HepG2 (cell line): ENCODE results near the gene TUBA8. TPM values are rescaled to one million over a fixed set of nuclear protein-coding genes. Genes with fewer than 3 reads are reported as not detected.

ENCODE experiments used
- ATAC-seq: fragments of 200-7000 bp; cut with Tn5 transposase; 3 replicates; pipeline ENCODE4 v1.9.1; 2020; ENCODE audit warnings: mild to moderate bottlenecking, moderate library complexity
- BruUV-seq: library from RNA; stranded (reverse); fragments of 400-500 nt; replicated peaks from 2 replicates; lab custom pipeline; 2021; lab: Mats Ljungman, UMichigan
- CTCF ChIA-PET: fragments of 300-600 bp; formaldehyde crosslinking; extraction: SDS; loops from one replicate; lab custom pipeline; 2021; ENCODE audit warnings: low total read pairs, inconsistent platforms, low intra/inter-chr PET ratio; lab: Yijun Ruan, JAX
- POLR2A ChIA-PET: fragments of 350-600 bp; sonication (Branson Sonifier 250); formaldehyde crosslinking; loops from one replicate; lab custom pipeline; 2020; ENCODE audit warnings: antibody characterized with exemption, inconsistent platforms; lab: Yijun Ruan, JAX
- DNase-seq: peaks from one replicate; pipeline ENCODE4 v3.0.0-alpha.2; 2015; ENCODE audit warnings: low spot score
- FAIRE-seq: peaks from 3 replicates; lab custom pipeline; 2011; peaks lifted over from hg19 to GRCh38; lab: Jason Lieb, UNC
- H2AFZ ChIP-seq: one replicate; pipeline ENCODE4 v1.6.1; 2011; ENCODE audit warnings: low read length, inconsistent platforms
- H3K27ac ChIP-seq: fragments of 300-600 bp; 3 replicates; pipeline ENCODE4 v1.8.0; 2011; ENCODE audit warnings: mixed run types, mild to moderate bottlenecking, mixed read lengths, low read length, inconsistent platforms; ENCODE audit not compliant: insufficient read depth; ENCODE audit errors: extremely low read length
- H3K27me3 ChIP-seq, 2 experiments: fragments of 200-600 bp in 1 of 2; 2 replicates in 1 of 2; 3 replicates in 1 of 2; pipeline versions ENCODE4 v1.6.0 to v1.8.0; 2011; ENCODE audit warnings: low read length in 2 of 2, mild to moderate bottlenecking in 2 of 2, moderate library complexity in 2 of 2, inconsistent platforms in 1 of 2; ENCODE audit not compliant: insufficient read depth in 2 of 2, control insufficient read depth in 1 of 2
- H3K36me3 ChIP-seq, 2 experiments: fragments of 200-600 bp in 1 of 2; replicated peaks in 1 of 2; 2 replicates in 1 of 2; 3 replicates in 1 of 2; pipeline versions ENCODE4 v1.5.1 to v1.8.0; 2011; ENCODE audit warnings: low read length in 2 of 2, inconsistent platforms in 1 of 2; ENCODE audit not compliant: insufficient read depth in 2 of 2, control insufficient read depth in 1 of 2
- H3K4me1 ChIP-seq: 2 replicates; pipeline ENCODE4 v1.5.1; 2012; ENCODE audit warnings: low read length, inconsistent platforms; ENCODE audit not compliant: insufficient read depth
- H3K4me2 ChIP-seq: 2 replicates; pipeline ENCODE4 v1.6.0; 2011; ENCODE audit warnings: low read depth, low read length, inconsistent platforms
- H3K4me3 ChIP-seq, 3 experiments: fragments of 200-600 bp in 1 of 3; sonication (generic), shearing (Covaris generic) in 1 of 3; replicated peaks in 1 of 3; 2 replicates each; pipeline ENCODE4 v1.5.1; 2011 to 2016; ENCODE audit warnings: low read length in 3 of 3, inconsistent platforms in 2 of 3, low read depth in 2 of 3, mild to moderate bottlenecking in 2 of 3, control low read depth in 1 of 3, mixed read lengths in 1 of 3; ENCODE audit not compliant: insufficient read depth in 1 of 3
- H3K79me2 ChIP-seq: one replicate; pipeline ENCODE4 v1.6.1; 2011; ENCODE audit warnings: low read length, inconsistent platforms; ENCODE audit not compliant: insufficient read depth
- H3K9ac ChIP-seq: 2 replicates; pipeline ENCODE4 v1.6.0; 2011; ENCODE audit warnings: mild to moderate bottlenecking, low read depth, low read length, inconsistent platforms; ENCODE audit not compliant: insufficient read depth
- H3K9me3 ChIP-seq: 2 replicates; pipeline ENCODE4 v1.5.1; 2012; ENCODE audit warnings: mild to moderate bottlenecking, low read length
- H4K20me1 ChIP-seq: 2 replicates; pipeline ENCODE4 v1.6.0; 2011; ENCODE audit warnings: inconsistent platforms, mild to moderate bottlenecking, low read length, moderate library complexity; ENCODE audit not compliant: insufficient read depth
- ATF4 ChIP-seq, 2 experiments: fragments of 450-650 bp in 1 of 2; sonication (generic) in 1 of 2; formaldehyde crosslinking; IDR thresholded peaks; 2 replicates each; pipeline versions ENCODE4 v1.5.0 to v1.8.0; 2020 to 2022; ENCODE audit warnings: mild to moderate bottlenecking in 1 of 2, missing genetic modification reagents in 1 of 2
- ATF5 ChIP-seq: sonication (generic); formaldehyde crosslinking; IDR thresholded peaks from 2 replicates; pipeline ENCODE4 v1.4.0; 2020; ENCODE audit warnings: mild to moderate bottlenecking, low read depth, missing genetic modification reagents
- HNF4G ChIP-seq, 2 experiments: sonication (generic) in 1 of 2; formaldehyde crosslinking in 1 of 2; IDR thresholded peaks; 2 replicates each; pipeline versions ENCODE4 v1.4.0 to v1.6.1; 2011 to 2020; ENCODE audit warnings: borderline replicate concordance in 2 of 2, low read depth in 2 of 2, mild to moderate bottlenecking in 2 of 2, low read length in 1 of 2, missing genetic modification reagents in 1 of 2, moderate library complexity in 1 of 2
- RELA ChIP-seq: sonication (generic); formaldehyde crosslinking; IDR thresholded peaks from 2 replicates; pipeline ENCODE4 v1.4.0; 2020; ENCODE audit warnings: missing genetic modification reagents
- SOX6 ChIP-seq, 2 experiments: fragments of 450-650 bp in 1 of 2; sonication (generic) in 1 of 2; formaldehyde crosslinking in 1 of 2; IDR thresholded peaks; 2 replicates each; pipeline versions ENCODE4 v1.4.0 to v1.6.1; 2017 to 2020; ENCODE audit warnings: antibody characterized with exemption in 1 of 2, mild to moderate bottlenecking in 1 of 2, missing genetic modification reagents in 1 of 2
- YEATS2 ChIP-seq: sonication (generic); formaldehyde crosslinking; IDR thresholded peaks from 2 replicates; pipeline ENCODE4 v1.4.0; 2020; ENCODE audit warnings: missing genetic modification reagents, borderline replicate concordance
- ZNF326 ChIP-seq: sonication (generic); formaldehyde crosslinking; IDR thresholded peaks from 2 replicates; pipeline ENCODE4 v1.4.0; 2020; ENCODE audit warnings: missing genetic modification reagents, borderline replicate concordance
- ZNF543 ChIP-seq: sonication (generic); formaldehyde crosslinking; IDR thresholded peaks from 2 replicates; pipeline ENCODE4 v1.4.0; 2020; ENCODE audit warnings: mild to moderate bottlenecking, missing genetic modification reagents
- ZNF549 ChIP-seq: sonication (generic); formaldehyde crosslinking; IDR thresholded peaks from 2 replicates; pipeline ENCODE4 v1.5.0; 2020; ENCODE audit warnings: missing genetic modification reagents
- ZNF784 ChIP-seq: sonication (generic); formaldehyde crosslinking; IDR thresholded peaks from 2 replicates; pipeline ENCODE4 v1.5.1; 2020; ENCODE audit warnings: missing genetic modification reagents, mild to moderate bottlenecking, borderline replicate concordance
- WGBS: methylation state at CpG from one replicate; pipeline ENCODE4 v1.1.6; 2017; ENCODE audit warnings: low lambda C conversion rate; 5-methylcytosine and 5-hydroxymethylcytosine counted together
- in situ Hi-C: cut with HindIII; loops from 2 replicates; pipeline ENCODE4 v1.10.0; 2017; ENCODE audit warnings: low pct_unique_long_range_greater_than_20kb; ENCODE audit not compliant: extremely low pct_ligation_motif_present
- intact Hi-C: fragments of 100-400 bp; cut with micrococcal nuclease; formaldehyde crosslinking; loops from one replicate; pipeline ENCODE4 v1.10.0; 2022; ENCODE audit not compliant: unreplicated experiment
- polyA plus RNA-seq, 8 experiments: library from polyadenylated mRNA; depleted of rRNA in 3 of 8; stranded (reverse) in 7 of 8; unstranded in 1 of 8; fragments of >200 nt; fragmentation: Illumina TruSeq in 4 of 8; extraction: Trizol in 4 of 8; gene quantifications; 2 replicates each; pipeline versions ENCODE4 v1.2.1 to v1.2.3, GENCODE V29; 2011 to 2016; ENCODE audit warnings: low read depth in 4 of 8, missing spikeins in 1 of 8, mixed read lengths in 1 of 8; ENCODE audit not compliant: insufficient read depth in 1 of 8
- total RNA-seq, 5 experiments: library from RNA; depleted of rRNA; stranded (reverse); fragments of >200 nt; fragmentation: Illumina TruSeq; extraction: Trizol; gene quantifications; 2 replicates each; pipeline ENCODE4 v1.2.3, GENCODE V29; 2016; ENCODE audit warnings: low read depth in 1 of 5

TUBA8 gene
- total and polyA plus RNA-seq, 2 of the 13 experiments (the other 11 are each of a cell fraction or from before 2014, with no cell fraction given) = 0.35 to 0.69 TPM

DNA sequence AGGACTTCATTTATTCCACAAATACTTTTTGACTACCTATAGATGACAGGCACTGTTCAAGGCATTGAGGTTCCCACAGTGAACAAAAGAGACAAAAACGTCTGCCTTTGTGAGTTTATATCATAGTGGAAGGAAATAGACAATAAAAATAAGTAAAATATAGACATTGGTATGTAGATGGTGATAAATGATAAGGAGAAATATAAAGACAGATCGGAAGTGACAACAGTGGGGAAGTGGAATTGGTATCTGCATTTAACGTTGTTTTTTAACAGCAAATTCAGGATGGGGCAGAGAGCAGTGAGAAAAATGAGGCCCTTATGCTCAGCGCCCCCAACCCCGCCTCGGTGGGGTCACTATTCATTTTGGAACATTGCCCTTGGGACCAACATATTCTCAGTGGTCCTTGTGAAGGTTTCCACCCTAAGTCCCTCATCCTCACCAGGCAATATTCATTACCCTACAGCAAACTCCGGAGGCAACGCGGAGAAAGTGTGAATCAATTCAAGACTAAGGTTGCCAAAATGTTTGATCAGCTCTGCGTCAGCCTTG is 33.4 kb upstream of the TUBA8 start:
- no peak for DNase-seq
- H3K79me2 ChIP-seq = peaks cover 29% of the 10 kb centered on the region
- H3K4me2 ChIP-seq = peak overlapping the region; percentile 96
- peaks cover 34% of the 10 kb centered on the region for H3K4me1 ChIP-seq
- in situ Hi-C loops = loop anchor here (5.0 to 10.0 kb wide), 2 partner anchors 162 to 245 kb away; no protein-coding TSS in a partner anchor
- FAIRE-seq = no peak
- POLR2A ChIA-PET = interaction anchor here (1.0 to 4.2 kb wide), 19 partner anchors 9 to 438 kb away, joined by 3 to 33 read pairs (median 5); partner anchors contain the start of genes BCL2L13 and USP18
- no peaks in the 10 kb centered on the region; a peak in 1 of 5 replicates for H3K27me3 ChIP-seq
- H4K20me1 ChIP-seq = no peaks in the 10 kb centered on the region
- H2AFZ ChIP-seq = peak overlapping the region; percentile 74
- intact Hi-C loops = loop anchor here (2.0 kb wide), 3 partner anchors 42 to 334 kb away; no protein-coding TSS in a partner anchor
- BruUV-seq = TSS peak; percentile 87
- WGBS = 4% methylated on average over 10 of the region's 10 CpGs
- H3K4me3 ChIP-seq = peak overlapping the region; percentile 78 to 94 (median 80)
- H3K27ac ChIP-seq = peak overlapping the region; percentile 72
- peaks cover 3 to 18% of the 10 kb centered on the region in 2 experiments; a peak in 3 of 5 replicates for H3K36me3 ChIP-seq
- TF ChIP-seq HNF4G (IDR thresholded peaks at IDR 0.05; ENCODE audit: borderline replicate concordance, low read depth, low read length) = no peak
- TF ChIP-seq HNF4G (CRISPR knock-in tag; IDR thresholded peaks at IDR 0.05; ENCODE audit: borderline replicate concordance, low read depth) = no peak
- TF ChIP-seq ATF5 (CRISPR knock-in tag) = no peak
- TF ChIP-seq ZNF543 (CRISPR knock-in tag) = peak; percentile 66; the same call in 1 of the 2 replicates
- TF ChIP-seq ZNF784 = no peak
- TF ChIP-seq RELA = 0 out of 2 replicates have a peak, but pooled peaks have one; percentile 23
- TF ChIP-seq ZNF549 = 0 out of 2 replicates have a peak, but pooled peaks have one; percentile 18
- no peak for TF ChIP-seq SOX6 (IDR thresholded peaks at IDR 0.05)
- TF ChIP-seq SOX6 (CRISPR knock-in tag; IDR thresholded peaks at IDR 0.05) = no peak
- TF ChIP-seq ATF4 (CRISPR knock-in tag; IDR thresholded peaks at IDR 0.05) = peak in 1 of 2 experiments; percentile 5; a peak in 1 of 4 replicates
- no peak for TF ChIP-seq ZNF326 (CRISPR knock-in tag)
- TF ChIP-seq YEATS2 = no peak
- peak overlapping the region; percentile 85 for H3K9ac ChIP-seq
- CTCF ChIA-PET = interaction anchor here (4.4 kb wide), 1 partner anchor 247 kb away, joined by 43 read pairs; no protein-coding TSS in a partner anchor
- no peaks in the 10 kb centered on the region for H3K9me3 ChIP-seq
- ATAC-seq = no peak
